Neural progenitor cell (in vitro differentiated cells): ENCODE data around the gene EPDR1. TPM values are rescaled to one million over a fixed set of nuclear protein-coding genes. Genes with fewer than 3 reads are reported as not detected.

Source experiments
- DNase-seq: peaks from one replicate; pipeline ENCODE4 v3.0.0-alpha.2; 2016; ENCODE audit warnings: low spot score
- H2AFZ ChIP-seq: fragments of 200-600 bp; sonication (generic); replicated peaks from 2 replicates; pipeline ENCODE4 v1.6.1; 2016; ENCODE audit warnings: antibody characterized with exemption
- H3F3A ChIP-seq: fragments of 200-600 bp; sonication (generic); 2 replicates; pipeline ENCODE4 v1.6.1; 2016; ENCODE audit warnings: antibody characterized with exemption, low read depth
- H3K27ac ChIP-seq: fragments of 200-600 bp; sonication (generic); 2 replicates; pipeline ENCODE4 v1.5.1; 2016; ENCODE audit warnings: mild to moderate bottlenecking
- H3K27me3 ChIP-seq: fragments of 200-600 bp; sonication (generic); 2 replicates; pipeline ENCODE4 v1.6.1; 2016; ENCODE audit warnings: mild to moderate bottlenecking, moderate library complexity
- H3K36me3 ChIP-seq: fragments of 200-600 bp; sonication (generic); 2 replicates; pipeline ENCODE4 v1.5.1; 2016
- H3K4me1 ChIP-seq: fragments of 200-600 bp; sonication (generic); 2 replicates; pipeline ENCODE4 v1.6.1; 2016; ENCODE audit warnings: mixed run types
- H3K4me2 ChIP-seq: fragments of 200-600 bp; sonication (generic); 2 replicates; pipeline ENCODE4 v1.6.1; 2016
- H3K4me3 ChIP-seq: fragments of 200-600 bp; sonication (generic); 2 replicates; pipeline ENCODE4 v1.5.1; 2016
- H3K79me2 ChIP-seq: fragments of 200-600 bp; sonication (generic); 2 replicates; pipeline ENCODE4 v1.6.1; 2016; ENCODE audit warnings: low read depth
- H3K9ac ChIP-seq: fragments of 200-600 bp; sonication (generic); 2 replicates; pipeline ENCODE4 v1.6.1; 2016
- H3K9me3 ChIP-seq: fragments of 200-600 bp; sonication (generic); 2 replicates; pipeline ENCODE4 v1.5.1; 2016; ENCODE audit warnings: low read depth
- H4K20me1 ChIP-seq: fragments of 200-600 bp; sonication (generic); 2 replicates; pipeline ENCODE4 v1.6.1; 2016; ENCODE audit warnings: low read depth
- H3K27ac Mint-ChIP-seq: 3 replicates; pipeline ENCODE4 v1.8.0; 2021; ENCODE audit warnings: mixed read lengths
- H3K27me3 Mint-ChIP-seq: 2 replicates; pipeline ENCODE4 v1.8.0; 2022; ENCODE audit warnings: low read depth, mild to moderate bottlenecking, inconsistent platforms, moderate library complexity, mixed read lengths; ENCODE audit not compliant: insufficient read depth
- H3K36me3 Mint-ChIP-seq: 3 replicates; pipeline ENCODE4 v1.8.0; 2021; ENCODE audit warnings: mixed read lengths
- H3K4me1 Mint-ChIP-seq: 3 replicates; pipeline ENCODE4 v1.8.0; 2021; ENCODE audit warnings: mixed read lengths
- H3K4me3 Mint-ChIP-seq: 3 replicates; pipeline ENCODE4 v1.8.0; 2021; ENCODE audit warnings: mild to moderate bottlenecking, moderate library complexity, mixed read lengths
- H3K9me3 Mint-ChIP-seq: 3 replicates; pipeline ENCODE4 v1.8.0; 2020; ENCODE audit warnings: mixed read lengths
- CTCF ChIP-seq: fragments of 200-600 bp; sonication (generic); IDR thresholded peaks from 2 replicates; pipeline ENCODE4 v1.5.1; 2017; ENCODE audit warnings: antibody characterized with exemption, mild to moderate bottlenecking
- EZH2 ChIP-seq: fragments of 200-600 bp; sonication (generic); IDR thresholded peaks from 2 replicates; pipeline ENCODE4 v1.6.1; 2017; ENCODE audit warnings: antibody characterized with exemption, mild to moderate bottlenecking, moderate library complexity
- EZH2phosphoT487 ChIP-seq: fragments of 200-600 bp; sonication (generic); IDR thresholded peaks from 2 replicates; pipeline ENCODE4 v1.6.1; 2017; ENCODE audit warnings: antibody characterized with exemption
- total RNA-seq: library from RNA; depleted of rRNA; stranded (reverse); fragments of >200 nt; gene quantifications from 2 replicates; pipeline ENCODE4 v1.2.3, GENCODE V29; 2015; ENCODE audit warnings: low replicate concordance

Gene EPDR1
- total RNA-seq, 1 donor from 2014 or later, result 6.8 TPM

DNA sequence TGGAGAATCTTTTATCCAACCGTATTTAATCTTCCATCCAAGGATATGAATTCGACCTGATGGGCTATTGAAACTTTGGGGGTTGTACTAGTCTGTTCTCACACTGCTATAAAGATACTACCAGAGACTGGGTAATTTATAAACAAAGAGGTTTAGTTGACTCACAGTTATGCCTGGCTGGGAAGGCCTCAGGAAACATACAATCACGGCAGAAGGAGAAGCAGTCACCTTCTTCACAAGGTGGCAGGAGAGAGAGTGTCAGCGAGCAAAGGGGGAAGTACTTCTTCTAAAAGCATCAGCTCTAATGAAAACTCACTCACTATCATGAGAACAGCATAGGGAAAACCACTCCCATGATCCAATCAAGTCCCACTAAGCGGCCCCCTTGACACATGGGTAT is 43.8 kb downstream of the EPDR1 start:
- Mint-ChIP-seq H3K4me3 (no peak overlapping the region), H3K27ac (no peak overlapping the region), H3K36me3 (no peaks in the 10 kb centered on the region), H3K9me3 (no peaks in the 10 kb centered on the region), H3K27me3 (no peaks in the 10 kb centered on the region), H3K4me1 (no peaks in the 10 kb centered on the region)
- Histone ChIP-seq H3K27me3 (no peaks in the 10 kb centered on the region), H3K4me1 (no peaks in the 10 kb centered on the region), H3K9me3 (no peaks in the 10 kb centered on the region), H3K4me3 (no peak overlapping the region), H2AFZ (no peak overlapping the region), H3K79me2 (no peaks in the 10 kb centered on the region), H3K9ac (no peak overlapping the region), H3K4me2 (no peak overlapping the region), H4K20me1 (no peaks in the 10 kb centered on the region), H3F3A (no peaks in the 10 kb centered on the region), H3K27ac (no peak overlapping the region), H3K36me3 (no peaks in the 10 kb centered on the region)
- TF ChIP-seq CTCF (no peak), EZH2phosphoT487 (no peak), EZH2 (no peak)
- no peak for DNase-seq

GRCh38 chr7:37970211-37970610 is 49.8 kb downstream of the EPDR1 start:
- Histone ChIP-seq H3K9me3 (no peaks in the 10 kb centered on the region), H2AFZ (no peak overlapping the region), H3K36me3 (no peaks in the 10 kb centered on the region), H3K4me1 (no peaks in the 10 kb centered on the region), H3K4me2 (no peak overlapping the region), H3K4me3 (no peak overlapping the region), H3K9ac (no peak overlapping the region), H3F3A (no peaks in the 10 kb centered on the region), H3K27me3 (no peaks in the 10 kb centered on the region), H3K79me2 (no peaks in the 10 kb centered on the region), H4K20me1 (no peaks in the 10 kb centered on the region), H3K27ac (no peak overlapping the region)
- DNase-seq, result no peak
- Mint-ChIP-seq H3K4me3 (no peak overlapping the region), H3K9me3 (no peaks in the 10 kb centered on the region), H3K27ac (no peak overlapping the region), H3K27me3 (no peaks in the 10 kb centered on the region), H3K36me3 (no peaks in the 10 kb centered on the region), H3K4me1 (no peaks in the 10 kb centered on the region)
- TF ChIP-seq EZH2phosphoT487 (no peak), CTCF (no peak), EZH2 (no peak)

DNA sequence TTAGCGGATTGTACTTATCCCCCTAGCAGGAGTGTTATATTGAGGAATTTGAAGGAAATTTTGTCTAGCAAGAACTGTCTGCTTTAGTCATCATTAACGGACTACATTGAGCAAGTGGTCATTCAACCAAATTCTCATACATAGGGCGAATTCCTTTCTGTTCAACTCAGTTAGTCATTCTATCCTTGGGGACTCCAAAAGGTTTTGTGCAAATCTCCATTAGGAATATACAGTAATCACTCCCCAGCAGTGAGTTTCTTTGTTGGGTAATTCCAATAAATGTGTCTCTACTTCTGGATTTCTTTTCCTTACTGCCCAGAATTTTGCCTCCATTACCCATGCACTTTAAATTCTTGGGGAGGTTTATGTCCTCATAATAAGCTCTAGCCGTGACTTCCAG is 51.1 kb downstream of the EPDR1 start:
- Histone ChIP-seq H3K4me3 (no peak overlapping the region), H4K20me1 (no peaks in the 10 kb centered on the region), H3K4me2 (no peak overlapping the region), H3K4me1 (no peaks in the 10 kb centered on the region), H3K36me3 (no peaks in the 10 kb centered on the region), H3K9me3 (no peaks in the 10 kb centered on the region), H3K27me3 (no peaks in the 10 kb centered on the region), H3K27ac (no peak overlapping the region), H3F3A (no peaks in the 10 kb centered on the region), H2AFZ (no peak overlapping the region), H3K9ac (no peak overlapping the region), H3K79me2 (no peaks in the 10 kb centered on the region)
- H3K36me3 Mint-ChIP-seq, result no peaks in the 10 kb centered on the region
- H3K4me1 Mint-ChIP-seq, result no peaks in the 10 kb centered on the region
- TF ChIP-seq EZH2phosphoT487, result no peak
- TF ChIP-seq CTCF, result no peak
- TF ChIP-seq EZH2, result no peak
- H3K9me3 Mint-ChIP-seq, result no peaks in the 10 kb centered on the region
- no peak overlapping the region for H3K27ac Mint-ChIP-seq
- no peaks in the 10 kb centered on the region for H3K27me3 Mint-ChIP-seq
- H3K4me3 Mint-ChIP-seq, result no peak overlapping the region
- DNase-seq, result no peak

GRCh38 chr7:37973915-37974314 is 53.5 kb downstream of the EPDR1 start:
- Mint-ChIP-seq H3K27me3 (no peaks in the 10 kb centered on the region), H3K27ac (no peak overlapping the region), H3K4me3 (no peak overlapping the region), H3K9me3 (no peaks in the 10 kb centered on the region), H3K36me3 (no peaks in the 10 kb centered on the region), H3K4me1 (no peaks in the 10 kb centered on the region)
- no peaks in the 10 kb centered on the region for H3K9me3 ChIP-seq
- H3K4me3 ChIP-seq, result no peak overlapping the region
- H3K27ac ChIP-seq, result no peak overlapping the region
- H3K36me3 ChIP-seq, result no peaks in the 10 kb centered on the region
- H3K4me2 ChIP-seq, result no peak overlapping the region
- H4K20me1 ChIP-seq, result no peaks in the 10 kb centered on the region
- no peaks in the 10 kb centered on the region for H3K79me2 ChIP-seq
- no peaks in the 10 kb centered on the region for H3K4me1 ChIP-seq
- H3K27me3 ChIP-seq, result no peaks in the 10 kb centered on the region
- H2AFZ ChIP-seq, result no peak overlapping the region
- H3F3A ChIP-seq, result no peaks in the 10 kb centered on the region
- DNase-seq, result no peak
- TF ChIP-seq EZH2phosphoT487 (no peak), EZH2 (no peak), CTCF (no peak)
- H3K9ac ChIP-seq, result no peak overlapping the region
